ENCODE data around the gene AFAP1.

AFAP1 gene

GRCh38 chr4:7819446-7819845 lies 120.2 kb downstream of the AFAP1 start:
- no peak for DNase-seq

GRCh38 chr4:7818399-7818911 lies 121.2 kb downstream of the AFAP1 start:
- no peak for DNase-seq

- DNase-seq = no peak
Measured at GRCh38 chr4:7817877-7818398, 121.7 kb downstream of the AFAP1 start.

GRCh38 chr4:7816771-7817170 lies 122.9 kb downstream of the AFAP1 start:
- no peak for DNase-seq

- no peak for DNase-seq
Measured at GRCh38 chr4:7815981-7816380, 123.7 kb downstream of the AFAP1 start.

GRCh38 chr4:7815562-7815961 lies 124.1 kb downstream of the AFAP1 start:
- DNase-seq = no peak

- DNase-seq = no peak
Measured at GRCh38 chr4:7814451-7814850, 125.2 kb downstream of the AFAP1 start.

GRCh38 chr4:7813674-7814073 lies 126.0 kb downstream of the AFAP1 start:
- DNase-seq = no peak

GRCh38 chr4:7812921-7813320 lies 126.7 kb downstream of the AFAP1 start:
- DNase-seq = peak; percentile 35

- peak; percentile 54 for DNase-seq
Measured at GRCh38 chr4:7812231-7812857, 127.3 kb downstream of the AFAP1 start.

GRCh38 chr4:7811536-7812191 lies 128.0 kb downstream of the AFAP1 start:
- DNase-seq = peak; percentile 71

- no peak for DNase-seq
Measured at GRCh38 chr4:7810783-7811535, 128.7 kb downstream of the AFAP1 start.

- DNase-seq = no peak
Measured at GRCh38 chr4:7808752-7809151, 130.9 kb downstream of the AFAP1 start.

GRCh38 chr4:7808181-7808580 lies 131.5 kb downstream of the AFAP1 start:
- no peak for DNase-seq

- peak; percentile 35 for DNase-seq
Measured at GRCh38 chr4:7807351-7807921, 132.2 kb downstream of the AFAP1 start.

GRCh38 chr4:7806338-7807090 lies 133.1 kb downstream of the AFAP1 start:
- DNase-seq = peak; percentile 68

GRCh38 chr4:7805533-7806337 lies 133.9 kb downstream of the AFAP1 start:
- peak; percentile 64 for DNase-seq

- DNase-seq = no peak
Measured at GRCh38 chr4:7804756-7805385, 134.8 kb downstream of the AFAP1 start.

GRCh38 chr4:7803992-7804755 lies 135.5 kb downstream of the AFAP1 start:
- DNase-seq = peak; percentile 65

GRCh38 chr4:7803371-7803770 lies 136.3 kb downstream of the AFAP1 start:
- DNase-seq = no peak

Data from right kidney (tissue), 1 donor.